NOMO-1 treated with DMSO at 0.1 percent for 48 hours (cell line): Measurements from ENCODE around the gene COA7.

Source experiments
- DNase-seq: peaks from one replicate; lab custom pipeline; 2025; ENCODE audit not compliant: unreplicated experiment; lab: John Stamatoyannopoulos, UW

The COA7 gene

DNA sequence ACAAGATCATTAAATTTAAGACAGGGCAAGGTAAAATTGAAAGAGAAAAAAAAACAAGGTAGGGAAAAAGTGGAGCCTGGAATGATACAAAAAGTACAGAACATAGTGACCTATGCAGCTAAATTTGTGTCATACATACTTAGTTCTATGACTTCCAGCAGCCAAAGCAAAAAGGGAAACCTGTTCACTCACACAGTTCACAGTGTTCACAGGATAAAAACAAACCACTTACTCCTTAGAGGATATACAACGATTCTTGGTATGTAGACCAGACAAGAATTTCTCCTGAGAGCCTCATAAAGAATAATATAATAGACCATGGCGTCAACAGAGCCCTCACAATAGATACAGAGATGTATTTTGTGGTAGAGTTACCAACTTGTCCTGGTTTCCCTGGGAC, 27.5 kb downstream of the COA7 start:
- DNase-seq, result no peak

DNA sequence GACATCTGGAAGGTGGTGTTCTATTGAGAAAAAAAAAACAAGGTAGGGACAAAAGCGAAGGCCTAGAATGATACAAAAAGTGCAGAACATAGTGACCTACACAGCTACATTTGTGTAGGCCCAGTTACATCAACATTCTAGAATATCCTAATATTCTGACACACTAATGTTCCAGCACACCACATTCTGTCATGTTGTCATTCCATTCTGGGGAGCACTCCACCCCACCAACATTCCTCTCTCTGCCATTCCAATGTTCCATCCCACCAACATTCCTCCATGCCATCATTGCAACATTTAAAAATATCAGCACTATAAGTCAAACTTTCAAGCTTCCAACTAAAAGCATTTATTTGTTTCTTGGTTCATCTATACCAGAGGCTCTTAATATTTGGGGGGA, 28.5 kb downstream of the COA7 start:
- no peak for DNase-seq

DNA sequence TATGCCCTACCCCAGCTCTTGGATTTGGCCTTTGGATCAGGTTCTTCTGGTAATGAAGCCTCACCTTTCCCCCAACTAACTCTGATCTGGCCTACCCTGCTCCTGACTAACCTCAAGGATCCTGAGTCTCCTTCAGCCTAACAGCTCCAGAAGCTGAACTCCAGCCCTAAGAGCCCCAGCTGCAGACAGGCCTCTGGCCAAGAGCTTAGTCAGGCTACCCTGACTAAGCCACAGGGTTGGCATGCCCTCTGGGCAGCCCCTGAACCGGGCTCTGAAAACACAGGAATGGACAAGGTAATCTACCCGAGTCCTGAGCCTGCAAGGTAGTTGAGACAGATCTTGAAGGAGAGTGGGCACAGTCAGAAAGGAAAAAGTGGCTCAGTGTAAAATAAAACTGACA, 29.4 kb downstream of the COA7 start:
- DNase-seq, result no peak

DNA sequence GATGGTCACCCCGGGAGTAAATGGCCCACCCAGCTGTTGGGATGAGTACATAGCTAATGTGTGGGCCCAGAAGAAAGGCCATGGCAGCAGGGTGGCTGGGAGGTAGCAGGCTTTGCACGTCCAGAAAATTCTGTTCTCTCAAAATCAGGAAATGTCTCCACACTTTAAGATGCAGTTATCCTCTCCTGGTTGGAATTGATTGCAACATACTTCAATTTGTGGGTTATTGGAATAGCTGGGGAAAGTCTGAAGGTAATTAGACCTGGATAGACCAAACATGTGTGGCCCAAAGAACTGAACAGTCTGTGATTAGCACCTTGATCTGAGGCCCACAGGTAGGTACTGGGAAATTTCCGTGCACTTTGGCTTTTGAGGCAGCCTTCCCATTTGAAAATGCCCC, 30.2 kb downstream of the COA7 start:
- DNase-seq, result no peak

DNA sequence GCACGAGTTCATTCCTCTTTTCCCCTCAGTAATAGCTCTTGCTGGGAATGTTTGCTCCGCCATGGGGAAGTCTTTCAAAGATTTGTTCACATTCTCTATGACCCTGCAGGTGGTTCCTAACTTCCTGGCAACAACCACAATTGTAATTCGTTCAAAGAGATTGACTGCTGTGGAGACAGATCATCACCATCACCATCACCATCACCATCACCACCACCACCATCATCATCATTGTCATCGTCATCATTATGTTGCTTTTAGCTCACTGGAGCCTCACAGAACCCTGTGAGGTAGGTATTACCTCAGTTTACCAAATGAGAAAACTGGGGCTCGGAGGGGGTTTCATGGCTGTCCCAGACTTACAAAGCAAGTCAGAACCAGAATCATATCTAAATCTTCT, 30.9 kb downstream of the COA7 start:
- no peak for DNase-seq

DNA sequence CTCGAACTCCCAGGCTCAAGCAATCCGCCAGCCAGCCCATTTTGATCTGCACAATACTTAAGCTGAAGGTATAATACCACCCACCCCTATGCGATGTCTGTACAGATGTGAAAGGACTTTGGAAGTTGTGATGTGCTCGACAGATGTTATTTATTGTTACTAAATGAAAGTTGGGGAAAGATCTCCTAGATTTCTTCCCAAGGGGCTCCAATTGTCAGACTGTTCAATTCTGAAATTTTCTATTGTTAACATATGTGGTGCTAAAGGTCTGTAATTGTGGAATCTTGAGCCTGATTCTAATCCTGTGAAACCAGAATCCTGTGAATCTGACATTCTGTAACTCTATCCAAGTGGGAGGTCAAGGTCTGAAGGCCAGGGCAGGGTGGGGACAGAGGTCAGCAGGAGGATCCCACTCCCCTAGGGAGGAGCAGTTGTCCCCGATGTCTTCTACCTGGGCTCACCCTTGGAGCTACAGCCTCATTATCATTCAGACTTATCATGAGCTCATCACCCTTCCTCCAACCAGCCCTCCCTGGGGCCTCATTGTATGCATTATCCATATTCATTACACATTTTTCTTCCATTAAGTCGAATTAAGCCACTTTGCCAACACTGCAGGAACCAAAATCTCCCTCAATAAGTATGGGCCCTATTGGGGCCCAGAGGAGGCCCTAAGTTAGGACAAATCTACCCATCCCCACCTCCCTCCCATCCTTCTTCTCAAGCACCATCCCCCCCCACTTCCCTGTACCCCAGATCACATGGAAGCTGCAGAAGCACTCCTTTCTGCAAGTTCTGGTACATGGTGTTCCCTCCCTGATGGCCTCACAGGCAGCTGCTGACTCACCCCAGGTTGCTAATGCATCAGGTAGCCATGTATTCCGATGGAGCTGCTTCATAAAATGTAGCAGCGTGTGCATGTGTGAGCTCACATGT, 32.9 kb downstream of the COA7 start:
- DNase-seq, result no peak

DNA sequence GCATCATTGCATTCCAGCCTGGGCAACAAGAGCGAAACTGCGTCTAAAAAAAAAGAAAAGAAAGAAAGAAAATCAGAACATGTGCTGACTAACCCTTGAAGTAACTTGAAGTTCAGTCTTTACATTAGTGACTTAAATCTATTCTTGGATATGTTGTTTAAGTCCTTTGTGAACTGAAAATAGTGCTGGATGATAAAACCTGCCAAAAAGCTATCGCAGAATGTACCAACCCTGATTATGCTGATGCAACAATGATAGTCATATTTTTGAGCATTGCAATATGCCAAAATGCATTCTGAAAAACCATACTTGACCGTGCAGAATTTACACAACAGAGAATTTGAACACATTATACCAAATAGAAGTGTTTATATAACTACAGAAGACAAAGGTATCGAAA, 34.4 kb downstream of the COA7 start:
- DNase-seq, result no peak

DNA sequence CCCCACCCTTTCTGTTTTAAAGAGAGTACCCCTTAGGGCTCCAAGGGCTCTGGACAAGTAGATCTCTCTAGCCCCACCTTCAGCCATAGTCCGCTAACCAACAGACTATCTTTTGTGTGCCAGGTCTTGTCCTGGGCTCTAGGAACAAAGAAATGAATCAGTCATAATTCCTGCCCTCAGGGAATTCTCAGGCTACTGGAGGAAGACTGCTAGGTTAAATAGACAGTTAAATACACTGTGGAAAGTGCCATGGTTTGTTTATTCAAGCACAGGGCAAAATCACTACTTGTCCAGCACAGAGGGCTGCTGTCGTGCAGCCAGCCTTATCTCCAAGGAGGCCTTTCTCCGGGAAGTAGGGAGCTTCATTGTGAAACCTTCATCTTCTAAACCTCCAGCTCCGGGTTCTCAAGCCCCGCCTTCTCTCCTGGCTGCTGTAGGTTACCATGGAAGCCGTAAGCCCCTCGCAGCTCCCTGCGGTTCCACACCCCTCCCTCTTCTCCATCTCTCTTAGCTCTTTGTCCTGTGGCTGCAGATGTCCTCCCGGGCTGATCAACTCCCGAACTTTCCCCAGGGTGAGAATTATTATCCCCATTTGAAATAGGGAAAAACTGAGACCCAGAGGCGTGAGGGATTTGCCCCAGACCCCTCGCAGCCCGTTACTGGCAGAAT, 35.4 kb downstream of the COA7 start:
- no peak for DNase-seq

DNA sequence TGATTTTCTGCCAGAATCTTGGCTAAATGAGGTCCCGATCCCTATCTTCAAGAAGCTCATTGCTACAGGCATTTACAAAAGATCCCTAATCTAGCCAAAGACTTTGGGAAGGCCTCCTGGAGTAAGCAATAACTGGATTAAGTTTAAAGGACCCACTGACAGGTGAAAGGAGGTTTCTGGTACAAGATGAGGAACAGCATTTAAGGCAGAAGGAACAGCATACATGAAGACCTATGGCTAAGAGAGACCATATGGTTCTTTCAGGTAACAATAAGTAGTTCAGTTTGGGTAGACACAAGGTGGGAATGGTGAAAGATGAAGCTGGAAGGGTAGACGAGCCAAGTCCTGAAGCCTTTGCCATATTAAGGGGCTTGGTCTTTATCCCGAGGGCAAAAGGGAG, 37.3 kb downstream of the COA7 start:
- no peak for DNase-seq

DNA sequence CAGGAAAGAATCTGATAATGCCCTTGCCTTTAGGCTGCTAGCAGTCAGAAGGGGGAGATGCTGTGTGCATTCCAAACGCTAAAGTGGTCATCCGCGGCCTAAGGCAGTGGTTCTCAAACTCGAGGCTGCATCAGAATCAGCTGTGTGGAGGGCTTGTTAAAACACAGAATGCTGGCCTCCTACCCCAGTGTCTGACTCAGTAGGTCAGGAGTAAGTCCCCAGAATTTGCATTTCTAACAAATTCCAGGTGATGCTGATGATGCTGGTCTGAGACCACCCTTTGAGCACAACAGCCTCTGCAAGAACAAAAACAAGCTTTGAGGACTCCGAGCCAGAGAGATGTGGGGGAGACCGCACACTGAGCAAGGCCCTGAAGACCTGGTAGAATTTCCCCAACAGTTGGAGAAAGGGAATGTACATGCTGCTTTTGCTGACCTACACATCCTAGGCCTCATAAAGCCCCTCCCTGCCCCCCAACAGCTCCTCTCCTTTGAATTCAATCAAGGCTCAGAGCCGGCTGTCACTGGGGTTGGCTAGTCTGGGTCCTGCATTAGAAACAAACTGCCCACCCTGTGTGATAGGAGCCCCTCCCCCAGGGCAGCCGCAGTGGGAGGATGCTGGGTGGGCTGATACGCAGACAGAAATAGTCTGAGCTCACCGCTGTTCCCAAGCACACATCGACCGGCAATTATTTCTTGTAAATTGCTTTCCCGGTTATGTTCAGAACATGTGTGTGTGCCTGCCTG, 38.1 kb downstream of the COA7 start:
- no peak for DNase-seq

DNA sequence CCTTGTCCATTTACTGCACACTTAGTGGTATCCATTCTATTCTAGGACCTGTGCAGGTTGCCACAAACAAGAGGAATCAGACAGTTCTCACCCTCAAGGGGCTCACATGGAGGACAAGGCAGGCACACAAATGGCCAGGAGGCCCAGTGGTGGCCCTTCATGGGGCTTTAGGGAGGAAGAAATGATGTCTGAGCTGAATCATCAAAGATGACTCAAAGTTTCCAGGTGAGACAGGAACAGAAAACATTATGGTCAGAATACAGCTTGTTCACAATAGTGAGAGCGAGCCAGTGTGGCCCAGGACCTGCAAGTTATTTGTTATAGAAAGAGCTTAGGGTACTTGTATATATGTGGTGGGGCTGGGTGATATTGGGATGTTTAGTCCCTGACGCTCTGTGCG, 38.8 kb downstream of the COA7 start:
- DNase-seq, result no peak

DNA sequence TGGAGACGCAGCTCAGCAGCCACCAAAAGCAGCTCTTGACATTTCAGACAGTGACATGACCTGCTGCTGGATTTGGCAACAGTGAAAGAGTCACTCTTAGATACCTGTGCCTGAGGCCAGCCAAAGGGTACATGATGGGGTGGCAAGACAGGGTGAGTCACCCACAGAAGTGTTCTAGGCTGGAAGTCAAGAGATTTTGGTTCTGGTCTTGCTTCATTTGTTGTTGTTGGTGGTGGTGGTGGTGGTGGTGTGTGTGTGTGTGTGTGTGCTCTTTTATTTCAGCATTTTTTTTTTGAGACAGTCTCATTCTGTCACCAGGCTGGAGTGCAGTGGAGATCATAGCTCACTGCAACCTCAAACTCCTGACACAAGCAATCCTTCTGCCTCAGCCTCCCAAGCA, 39.4 kb downstream of the COA7 start:
- DNase-seq, result no peak

DNA sequence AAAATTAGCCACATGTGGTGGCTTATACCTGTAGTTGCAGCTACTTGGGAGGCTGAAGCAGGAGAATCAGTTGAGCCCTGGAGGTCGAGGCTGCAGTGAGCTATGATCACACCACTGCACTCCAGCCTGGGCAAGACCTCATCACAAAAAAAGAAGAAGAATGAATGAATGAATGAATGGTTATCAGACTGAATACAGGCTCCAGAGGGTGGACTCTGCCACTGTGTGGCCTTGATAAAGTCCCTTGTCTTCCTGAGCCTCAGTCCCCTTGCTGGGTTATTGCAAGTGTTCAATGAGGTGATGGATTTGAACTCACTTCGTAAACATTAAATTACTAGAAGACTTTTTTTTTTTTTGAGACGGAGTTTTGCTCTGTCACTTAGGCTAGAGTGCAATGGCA, 40.4 kb downstream of the COA7 start:
- no peak for DNase-seq

DNA sequence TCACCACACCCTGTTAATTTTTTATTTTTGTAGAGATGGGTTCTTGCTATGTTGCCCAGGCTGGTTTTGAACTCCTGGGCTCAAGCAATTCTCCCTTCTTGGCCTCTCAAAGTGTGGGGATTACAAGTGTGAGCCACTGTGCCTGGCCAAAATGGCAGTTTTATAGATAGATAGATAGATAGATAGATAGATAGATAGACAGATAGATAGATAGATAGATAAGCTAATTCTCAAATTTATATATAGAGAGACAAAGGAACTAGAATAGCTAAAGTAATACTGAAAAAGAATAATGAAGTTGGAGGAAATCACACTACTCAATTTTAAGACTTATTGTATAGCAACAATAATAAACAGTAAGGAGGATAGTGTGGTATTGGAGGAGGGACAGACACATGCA, 44.1 kb downstream of the COA7 start:
- DNase-seq, result no peak

DNA sequence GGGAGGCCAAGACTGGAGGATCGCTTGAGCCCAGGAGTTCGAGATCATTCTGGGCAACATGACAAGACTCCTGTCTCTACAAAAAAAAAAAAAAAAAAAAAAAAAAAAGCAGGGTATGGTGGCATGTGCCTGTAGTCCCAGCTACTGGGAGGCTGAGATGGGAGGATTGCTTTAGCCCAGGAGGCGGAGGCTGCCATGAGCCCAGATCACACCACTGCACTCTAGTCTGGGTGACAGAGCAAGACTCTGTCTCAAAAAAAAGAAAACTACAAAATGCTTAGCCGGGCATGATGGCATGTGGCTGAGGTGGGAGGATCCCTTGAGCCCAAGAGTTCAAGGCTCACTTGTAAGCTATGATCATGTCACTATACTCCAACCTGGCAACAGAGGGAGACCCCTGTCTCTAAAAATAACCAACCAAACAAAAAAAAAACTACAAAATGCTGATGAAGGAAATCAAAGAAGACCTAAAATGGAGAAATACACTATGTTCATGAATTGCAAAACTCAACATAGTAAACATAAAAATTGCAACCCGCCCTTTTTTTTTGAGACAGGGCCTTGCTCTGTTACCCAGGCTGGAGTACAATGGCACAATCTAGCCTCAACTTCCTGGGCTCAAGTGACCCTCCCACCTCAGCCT, 44.8 kb downstream of the COA7 start:
- no peak for DNase-seq

DNA sequence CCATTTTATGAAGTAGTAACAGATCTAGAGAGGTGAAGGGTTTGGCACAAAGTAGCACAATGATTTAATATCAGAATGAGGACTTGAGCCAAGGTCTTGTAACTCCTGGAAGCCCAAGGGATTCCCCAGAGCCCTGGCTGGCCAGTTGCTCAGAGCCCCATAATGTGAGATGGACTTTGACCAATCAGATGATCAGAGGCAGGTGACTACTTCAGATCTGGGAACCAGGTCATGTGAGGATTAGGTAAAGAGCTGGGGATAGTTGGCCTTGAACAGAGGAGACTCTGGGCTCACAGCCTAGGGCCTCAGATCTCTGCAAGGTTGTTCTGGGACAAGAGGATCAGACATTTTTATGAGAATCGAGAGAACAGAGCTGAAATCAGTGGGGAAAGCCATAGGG, 46.2 kb downstream of the COA7 start:
- DNase-seq, result no peak

DNA sequence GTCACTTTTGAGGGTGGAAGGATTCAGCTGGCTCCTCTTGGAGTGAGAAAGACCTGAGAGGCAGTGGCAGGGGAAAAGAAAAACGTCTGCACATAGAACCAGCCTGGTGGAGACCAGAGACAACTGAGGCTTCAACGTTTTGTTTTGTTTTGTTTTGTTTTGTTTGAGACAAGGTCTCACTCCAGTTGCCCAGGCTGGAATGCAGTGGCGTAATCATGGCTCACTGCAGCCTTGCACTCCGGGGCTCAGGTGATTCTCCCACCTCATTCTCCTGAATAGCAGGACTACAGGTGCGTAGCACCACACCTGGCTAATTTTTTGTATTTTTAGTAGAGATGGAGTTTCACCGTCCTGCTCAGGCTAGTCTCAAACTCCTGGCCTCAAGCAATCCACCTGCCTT, 52.9 kb downstream of the COA7 start:
- DNase-seq, result no peak

DNA sequence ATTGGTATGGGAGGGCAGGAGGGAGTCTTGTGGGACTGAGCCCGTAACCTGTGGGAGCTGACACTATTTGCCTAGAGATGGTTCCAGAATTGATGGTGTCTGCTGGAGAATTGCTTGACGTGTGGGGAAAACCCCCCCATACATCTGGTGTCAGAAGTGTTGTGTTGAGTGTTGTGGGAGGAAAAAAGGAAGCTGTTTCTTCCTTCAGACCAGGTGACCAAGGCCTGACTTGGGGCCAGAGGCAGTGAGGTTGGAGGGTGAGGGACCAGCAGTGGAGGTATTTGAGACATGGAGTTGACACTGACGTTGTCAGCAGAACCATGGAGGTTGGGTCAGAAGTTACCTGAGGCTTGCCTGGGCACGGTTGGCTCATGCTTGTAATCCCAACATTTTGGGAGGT, 56.8 kb downstream of the COA7 start:
- DNase-seq, result no peak

DNA sequence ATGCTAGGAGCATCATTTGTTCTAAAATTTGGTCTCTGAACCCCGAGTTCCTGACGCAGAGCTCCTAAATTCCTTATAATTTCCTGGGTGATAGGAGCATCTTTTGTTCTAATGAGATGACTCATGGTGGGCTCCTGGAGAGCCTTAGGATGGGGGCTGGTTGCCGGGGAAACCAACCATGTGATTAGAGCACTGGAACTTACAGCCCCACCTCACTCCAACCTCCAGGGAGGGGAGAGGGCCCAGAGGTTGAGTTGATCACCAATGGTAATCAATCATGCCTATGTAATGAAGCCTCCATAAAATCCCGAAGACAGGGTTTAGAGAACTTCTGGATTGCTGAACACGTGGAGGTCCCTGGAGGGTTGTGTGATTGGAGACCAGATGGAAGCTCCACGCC, 57.5 kb downstream of the COA7 start:
- no peak for DNase-seq

DNA sequence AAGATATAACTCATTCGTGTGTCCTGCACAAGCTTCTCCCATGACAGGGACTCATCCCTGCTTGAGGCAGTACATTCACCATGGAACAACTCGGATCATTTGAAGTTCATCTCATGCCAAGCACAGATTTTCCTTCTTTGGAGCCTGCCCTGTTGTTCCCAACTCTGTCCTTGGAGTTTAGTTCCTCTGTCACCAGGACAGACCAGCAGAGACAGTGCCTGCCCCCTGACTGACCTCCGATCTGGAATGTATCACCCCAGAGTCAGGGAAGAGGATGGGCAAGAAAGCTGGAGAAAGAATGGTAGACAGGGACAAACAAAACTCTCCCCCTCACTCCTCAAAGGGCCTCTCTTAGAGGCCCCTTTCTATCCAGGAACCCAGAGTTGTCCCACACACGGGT, 60.2 kb downstream of the COA7 start:
- DNase-seq, result no peak
